Sciatic nerve (tissue), 2 donors: ENCODE results near the gene TIAM1. TPM values are rescaled to one million over a fixed set of nuclear protein-coding genes. Genes with fewer than 3 reads are reported as not detected.

ENCODE experiments used
- ATAC-seq: fragments of 200-7000 bp; cut with Tn5 transposase; one replicate; pipeline ENCODE4 v1.9.1; 2020; ENCODE audit warnings: mild to moderate bottlenecking, moderate library complexity
- DNase-seq: peaks from one replicate; pipeline ENCODE4 v3.0.0-alpha.2; 2020; ENCODE audit warnings: low spot score
- intact Hi-C: fragments of 100-400 bp; cut with DNase I; formaldehyde crosslinking; loops from one replicate; pipeline ENCODE4 v1.14.2; 2022
- total RNA-seq: library from RNA; stranded (reverse); fragmentation: NEBNext Ultra II Directional; extraction: Animal tissue kit (Norgen Biotek cat#: 25700); gene quantifications from one replicate; pipeline ENCODE4 v1.2.1, GENCODE V29; 2021
- donor health status: DM: no; HTN: no; CAD: no.
- donor health status: DM: no; HTN: no; CAD: no.

Gene TIAM1
- total RNA-seq, 1 donor from 2014 or later: 40.2 TPM

- intact Hi-C loops: no loop called here
- no peak for DNase-seq
- no peak for ATAC-seq
Measured at GRCh38 chr21:31135531-31136184, 208.4 kb downstream of the TIAM1 start.

- no peak for ATAC-seq
- intact Hi-C loops: no loop called here
Measured at GRCh38 chr21:31133243-31133830, 210.7 kb downstream of the TIAM1 start.

GRCh38 chr21:31132574-31133242 lies 211.4 kb downstream of the TIAM1 start:
- DNase-seq (no peak), ATAC-seq (peak; percentile 35)
- intact Hi-C loops: no loop called here

More at GRCh38 chr21:31133243-31133830, 210.7 kb downstream of the TIAM1 start:
- DNase-seq: no peak

GRCh38 chr21:31130821-31131220 lies 213.2 kb downstream of the TIAM1 start:
- DNase-seq (no peak), ATAC-seq (no peak)
- intact Hi-C loops: no loop called here

GRCh38 chr21:31128234-31128633 lies 215.8 kb downstream of the TIAM1 start:
- ATAC-seq (no peak), DNase-seq (no peak)
- intact Hi-C loops: no loop called here

- ATAC-seq: peak; percentile 51
- intact Hi-C loops: no loop called here
- no peak for DNase-seq
Measured at GRCh38 chr21:31124010-31124409, 220.1 kb downstream of the TIAM1 start.

GRCh38 chr21:31119199-31119598 lies 224.9 kb downstream of the TIAM1 start:
- ATAC-seq (no peak), DNase-seq (no peak)
- intact Hi-C loops: no loop called here

- intact Hi-C loops: no loop called here
- ATAC-seq (no peak), DNase-seq (no peak)
Measured at GRCh38 chr21:31117128-31117916, 226.7 kb downstream of the TIAM1 start.

GRCh38 chr21:31115249-31115648 lies 228.8 kb downstream of the TIAM1 start:
- no peak for ATAC-seq
- intact Hi-C loops: no loop called here
- DNase-seq: no peak

GRCh38 chr21:31111093-31111492 lies 233.0 kb downstream of the TIAM1 start:
- intact Hi-C loops: no loop called here
- peak; percentile 49 for ATAC-seq
- no peak for DNase-seq

- intact Hi-C loops: no loop called here
- DNase-seq (no peak), ATAC-seq (no peak)
Measured at GRCh38 chr21:31110430-31110829, 233.6 kb downstream of the TIAM1 start.

- intact Hi-C loops: no loop called here
- peak; percentile 70 for ATAC-seq
- DNase-seq: no peak
Measured at GRCh38 chr21:31107871-31108270, 236.2 kb downstream of the TIAM1 start.

- no peak for DNase-seq
- intact Hi-C loops: no loop called here
Measured at GRCh38 chr21:31107176-31107785, 236.8 kb downstream of the TIAM1 start.

GRCh38 chr21:31103571-31104265 lies 240.3 kb downstream of the TIAM1 start:
- DNase-seq (no peak), ATAC-seq (no peak)
- intact Hi-C loops: loop anchor here (5.0 kb wide), 1 partner anchor 79 kb away; no protein-coding TSS in a partner anchor

More at GRCh38 chr21:31107176-31107785, 236.8 kb downstream of the TIAM1 start:
- no peak for ATAC-seq

- intact Hi-C loops: loop anchor here (5.0 kb wide), 1 partner anchor 79 kb away; no protein-coding TSS in a partner anchor
- DNase-seq: no peak
- ATAC-seq: no peak
Measured at GRCh38 chr21:31103163-31103562, 240.9 kb downstream of the TIAM1 start.

GRCh38 chr21:31099122-31099521 lies 244.9 kb downstream of the TIAM1 start:
- intact Hi-C loops: no loop called here
- no peak for DNase-seq

GRCh38 chr21:31098576-31099005 lies 245.5 kb downstream of the TIAM1 start:
- ATAC-seq (peak; percentile 85), DNase-seq (peak; percentile 85)
- intact Hi-C loops: no loop called here

More at GRCh38 chr21:31099122-31099521, 244.9 kb downstream of the TIAM1 start:
- ATAC-seq: no peak
